BJ (cell line): ENCODE data around the gene ING4. TPM values are rescaled to one million over a fixed set of nuclear protein-coding genes. Genes with fewer than 3 reads are reported as not detected.

Experiments
- CTCF ChIA-PET: fragments of 350-600 bp; formaldehyde crosslinking; extraction: SDS; loops from one replicate; lab custom pipeline; 2021; ENCODE audit warnings: antibody characterized with exemption, inconsistent platforms; lab: Yijun Ruan, JAX
- POLR2A ChIA-PET: fragments of 300-600 bp; sonication (Branson Sonifier 250); formaldehyde crosslinking; extraction: SDS; loops from one replicate; lab custom pipeline; 2021; ENCODE audit warnings: antibody characterized with exemption; lab: Charles Lee
- DNase-seq: peaks from one replicate; pipeline ENCODE4 v3.0.0-alpha.2; 2011; ENCODE audit warnings: low read depth
- H3K27me3 ChIP-seq: 2 replicates; pipeline ENCODE4 v1.6.0; 2011; ENCODE audit warnings: low read length; ENCODE audit not compliant: control insufficient read depth, insufficient read depth
- H3K36me3 ChIP-seq: 2 replicates; pipeline ENCODE4 v1.5.1; 2011; ENCODE audit warnings: low read length; ENCODE audit not compliant: control insufficient read depth, insufficient read depth
- H3K4me3 ChIP-seq: 2 replicates; pipeline ENCODE4 v1.5.1; 2011; ENCODE audit warnings: low read depth, mild to moderate bottlenecking, control low read depth, low read length
- polyA plus RNA-seq: library from polyadenylated mRNA; depleted of rRNA; stranded (reverse); fragments of >200 nt; gene quantifications from 2 replicates; pipeline ENCODE4 v1.2.3, GENCODE V29; 2011
- TF ChIP-seq, protein P1 (sequence below): IDR thresholded peaks from 2 replicates; pipeline ENCODE4 v1.5.1; 2011; ENCODE audit warnings: low read depth, mild to moderate bottlenecking, control low read depth, inconsistent platforms, low read length, moderate library complexity; ENCODE audit not compliant: insufficient read depth

ING4 gene
- polyA plus RNA-seq, 1 experiment = 43.0 TPM

DNA sequence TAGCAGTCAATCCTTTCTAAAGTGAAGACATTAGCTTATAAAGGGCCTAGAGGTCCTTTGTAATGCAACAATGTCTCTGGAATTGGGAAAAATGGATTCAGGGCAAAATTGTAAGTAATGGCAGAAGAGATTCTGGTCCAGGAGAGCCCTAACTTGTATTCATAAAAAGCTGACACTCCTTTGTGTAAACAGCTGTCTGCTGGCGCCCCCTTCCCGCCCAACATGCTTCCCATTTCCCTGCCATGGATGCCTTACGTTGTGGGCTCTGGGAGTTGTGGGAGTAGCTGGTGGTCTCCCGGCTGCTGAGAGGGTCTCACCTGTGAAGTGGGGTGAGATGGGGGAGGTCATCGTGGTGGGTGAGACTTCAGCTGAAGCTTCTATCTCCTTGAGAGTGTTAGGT is 18.0 kb downstream of the ING4 start:
- H3K36me3 ChIP-seq = peaks cover 5% of the 10 kb centered on the region; the same call in 1 of the 2 replicates
- CTCF ChIA-PET = interaction anchor here (1.1 to 2.4 kb wide), 3 partner anchors 24 to 87 kb away, joined by 3 to 4 read pairs (median 3); partner anchors contain the start of gene NOP2
- POLR2A ChIA-PET = no interaction called here
- H3K4me3 ChIP-seq = no peak overlapping the region
- TF ChIP-seq, protein P1, sequence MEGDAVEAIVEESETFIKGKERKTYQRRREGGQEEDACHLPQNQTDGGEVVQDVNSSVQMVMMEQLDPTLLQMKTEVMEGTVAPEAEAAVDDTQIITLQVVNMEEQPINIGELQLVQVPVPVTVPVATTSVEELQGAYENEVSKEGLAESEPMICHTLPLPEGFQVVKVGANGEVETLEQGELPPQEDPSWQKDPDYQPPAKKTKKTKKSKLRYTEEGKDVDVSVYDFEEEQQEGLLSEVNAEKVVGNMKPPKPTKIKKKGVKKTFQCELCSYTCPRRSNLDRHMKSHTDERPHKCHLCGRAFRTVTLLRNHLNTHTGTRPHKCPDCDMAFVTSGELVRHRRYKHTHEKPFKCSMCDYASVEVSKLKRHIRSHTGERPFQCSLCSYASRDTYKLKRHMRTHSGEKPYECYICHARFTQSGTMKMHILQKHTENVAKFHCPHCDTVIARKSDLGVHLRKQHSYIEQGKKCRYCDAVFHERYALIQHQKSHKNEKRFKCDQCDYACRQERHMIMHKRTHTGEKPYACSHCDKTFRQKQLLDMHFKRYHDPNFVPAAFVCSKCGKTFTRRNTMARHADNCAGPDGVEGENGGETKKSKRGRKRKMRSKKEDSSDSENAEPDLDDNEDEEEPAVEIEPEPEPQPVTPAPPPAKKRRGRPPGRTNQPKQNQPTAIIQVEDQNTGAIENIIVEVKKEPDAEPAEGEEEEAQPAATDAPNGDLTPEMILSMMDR = 0 out of 2 replicates have a peak, but pooled peaks have one; percentile 3
- H3K27me3 ChIP-seq = peaks cover 3% of the 10 kb centered on the region
- no peak for DNase-seq

DNA sequence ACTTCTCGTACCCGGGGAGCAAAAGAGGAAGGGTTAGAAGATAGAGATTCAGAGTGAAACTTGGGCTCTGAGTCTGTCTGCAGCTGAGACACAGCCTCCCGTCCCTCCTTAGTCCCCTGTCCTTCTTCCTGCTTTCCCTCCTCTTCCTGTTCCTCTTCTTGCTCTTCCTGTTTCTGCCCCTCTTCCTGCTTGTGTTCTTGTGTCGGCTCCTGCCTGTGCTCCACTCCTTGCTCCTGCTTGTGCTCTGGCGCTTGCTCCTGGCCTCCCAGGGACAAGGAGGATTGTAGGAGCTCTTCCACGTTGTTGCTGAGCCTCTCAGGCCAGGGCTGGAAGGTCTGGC is 18.7 kb downstream of the ING4 start:
- no peak for DNase-seq
- ChIA-PET CTCF (interaction anchor here (0.7 to 2.4 kb wide), 5 partner anchors 13 to 86 kb away, joined by 3 to 4 read pairs (median 3); partner anchors contain the start of gene NOP2), POLR2A (interaction anchor here (0.6 kb wide), 1 partner anchor 106 kb away, joined by 9 read pairs; no protein-coding TSS in a partner anchor)
- Histone ChIP-seq H3K4me3 (no peak overlapping the region), H3K36me3 (peaks cover 5% of the 10 kb centered on the region; the same call in 1 of the 2 replicates), H3K27me3 (peaks cover 3% of the 10 kb centered on the region)
- TF ChIP-seq, protein P1 = no peak

DNA sequence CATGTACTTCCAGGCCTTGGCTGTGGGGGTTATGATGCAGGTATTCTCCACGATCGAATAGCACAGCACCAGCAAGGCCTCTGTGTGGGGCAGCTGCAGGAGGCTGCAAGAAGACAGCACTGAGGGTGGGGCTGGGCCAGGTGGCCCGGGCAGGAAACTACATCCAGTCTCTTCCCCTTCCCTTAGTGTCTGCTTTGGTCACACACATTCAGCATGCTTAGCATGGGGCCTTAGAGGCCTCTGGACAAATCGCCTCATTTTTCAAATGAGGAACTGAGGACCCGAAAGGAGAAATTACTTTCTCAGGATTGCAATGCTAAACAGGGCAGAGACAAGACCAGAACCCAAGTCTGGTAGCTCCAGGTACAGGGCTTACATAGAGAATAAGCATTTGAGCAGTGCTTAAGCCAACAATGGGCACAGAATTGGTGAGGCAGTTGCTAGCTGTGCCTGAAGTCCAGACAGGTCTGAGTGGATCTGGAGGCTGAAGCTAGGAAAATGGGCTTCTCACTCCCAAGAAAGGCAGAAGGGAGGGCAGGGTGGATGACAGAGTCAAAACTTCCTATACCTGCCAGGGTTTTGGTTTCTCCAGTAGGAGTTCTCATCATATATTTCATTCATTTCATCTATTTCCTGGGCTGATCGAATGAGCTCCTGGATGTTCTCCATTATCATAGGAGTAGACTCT is 19.2 kb downstream of the ING4 start:
- ChIA-PET POLR2A (interaction anchor here (0.6 kb wide), 1 partner anchor 106 kb away, joined by 9 read pairs; no protein-coding TSS in a partner anchor), CTCF (interaction anchor here (0.7 to 1.1 kb wide), 3 partner anchors 14 to 86 kb away, joined by 3 read pairs; no protein-coding TSS in a partner anchor)
- no peak for DNase-seq
- TF ChIP-seq, protein P1 = no peak
- peaks cover 5% of the 10 kb centered on the region; the same call in 1 of the 2 replicates for H3K36me3 ChIP-seq
- H3K4me3 ChIP-seq = no peak overlapping the region
- H3K27me3 ChIP-seq = peaks cover 3% of the 10 kb centered on the region

DNA sequence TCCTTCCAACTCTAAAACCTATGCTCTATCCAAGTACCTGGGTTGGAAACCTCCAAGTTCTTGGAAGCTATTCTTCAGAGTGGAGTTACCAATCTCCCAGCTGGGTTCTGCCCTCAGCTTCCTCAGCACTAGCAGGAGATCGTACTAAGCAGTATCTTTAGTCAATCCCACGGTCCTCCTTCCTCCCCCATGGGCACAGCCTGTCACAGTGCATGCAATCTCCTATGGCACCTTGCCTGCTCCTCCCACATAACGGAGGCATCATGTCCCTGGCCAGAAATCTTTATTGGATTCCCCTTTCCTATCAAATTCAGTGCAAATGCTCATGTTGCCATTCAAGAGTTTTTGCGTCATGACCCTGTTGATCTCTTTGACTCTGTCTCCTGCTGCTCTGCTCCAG is 21.8 kb downstream of the ING4 start:
- CTCF ChIA-PET = interaction anchor here (1.1 kb wide), 1 partner anchor 8 kb away, joined by 3 read pairs; no protein-coding TSS in a partner anchor
- POLR2A ChIA-PET = no interaction called here
- H3K36me3 ChIP-seq = no peaks in the 10 kb centered on the region
- no peak for DNase-seq
- TF ChIP-seq, protein P1 = no peak
- H3K27me3 ChIP-seq = peaks cover 3% of the 10 kb centered on the region
- H3K4me3 ChIP-seq = no peak overlapping the region

DNA sequence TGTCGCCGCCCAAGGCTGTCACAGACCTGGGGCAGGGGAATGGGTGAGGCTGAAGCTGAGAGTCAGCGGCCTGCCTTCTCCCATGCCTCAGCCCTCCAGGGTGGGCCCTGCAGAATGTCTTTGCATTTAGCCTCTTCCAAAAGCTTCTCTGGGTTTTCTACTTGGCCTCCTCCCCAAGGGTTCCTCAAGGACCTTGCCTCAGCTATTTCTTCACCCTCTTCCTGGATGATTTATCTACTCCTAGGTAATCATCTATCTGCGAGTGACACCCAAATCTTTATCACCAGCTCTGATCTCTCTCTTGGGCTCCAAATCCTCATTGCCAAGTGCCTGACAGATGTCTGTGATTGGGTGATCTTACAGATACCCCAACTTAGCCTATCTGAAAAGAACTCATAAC is 22.4 kb downstream of the ING4 start:
- TF ChIP-seq, protein P1 = no peak
- no peak for DNase-seq
- Histone ChIP-seq H3K36me3 (no peaks in the 10 kb centered on the region), H3K4me3 (no peak overlapping the region), H3K27me3 (peaks cover 3% of the 10 kb centered on the region)
- ChIA-PET CTCF (interaction anchor here (1.1 kb wide), 1 partner anchor 9 kb away, joined by 3 read pairs; no protein-coding TSS in a partner anchor), POLR2A (no interaction called here)
